Muscle layer of duodenum (tissue), 2 donors: ENCODE results near the gene TRAPPC2.

Experiments
- H3K27ac ChIP-seq: one replicate; pipeline ENCODE4 v1.7.0; 2013; ENCODE audit warnings: mild to moderate bottlenecking, low read length
- H3K27me3 ChIP-seq: one replicate; pipeline ENCODE4 v1.7.0; 2013; ENCODE audit warnings: low read depth, mild to moderate bottlenecking, control low read depth, low read length
- H3K36me3 ChIP-seq, 2 donors: one replicate each; pipeline ENCODE4 v1.7.0; 2013; ENCODE audit warnings: low read length in 2 of 2, control low read depth in 1 of 2, mild to moderate bottlenecking in 1 of 2; ENCODE audit not compliant: insufficient read depth in 2 of 2, control insufficient read depth in 1 of 2
- H3K4me1 ChIP-seq, 2 donors: one replicate each; pipeline ENCODE4 v1.7.0; 2013; ENCODE audit warnings: low read length in 2 of 2, mild to moderate bottlenecking in 2 of 2, control low read depth in 1 of 2, moderate library complexity in 1 of 2; ENCODE audit not compliant: insufficient read depth in 2 of 2, control insufficient read depth in 1 of 2
- H3K4me3 ChIP-seq, 2 donors: one replicate each; pipeline ENCODE4 v1.7.0; 2013; ENCODE audit warnings: low read length in 2 of 2, low read depth in 1 of 2, mild to moderate bottlenecking in 1 of 2
- H3K9me3 ChIP-seq, 2 donors: one replicate each; pipeline ENCODE4 v1.7.0; 2013; ENCODE audit warnings: low read length in 2 of 2, control low read depth in 1 of 2, mild to moderate bottlenecking in 1 of 2; ENCODE audit not compliant: control insufficient read depth in 1 of 2
- donor health status: healthy.

The TRAPPC2 gene

DNA sequence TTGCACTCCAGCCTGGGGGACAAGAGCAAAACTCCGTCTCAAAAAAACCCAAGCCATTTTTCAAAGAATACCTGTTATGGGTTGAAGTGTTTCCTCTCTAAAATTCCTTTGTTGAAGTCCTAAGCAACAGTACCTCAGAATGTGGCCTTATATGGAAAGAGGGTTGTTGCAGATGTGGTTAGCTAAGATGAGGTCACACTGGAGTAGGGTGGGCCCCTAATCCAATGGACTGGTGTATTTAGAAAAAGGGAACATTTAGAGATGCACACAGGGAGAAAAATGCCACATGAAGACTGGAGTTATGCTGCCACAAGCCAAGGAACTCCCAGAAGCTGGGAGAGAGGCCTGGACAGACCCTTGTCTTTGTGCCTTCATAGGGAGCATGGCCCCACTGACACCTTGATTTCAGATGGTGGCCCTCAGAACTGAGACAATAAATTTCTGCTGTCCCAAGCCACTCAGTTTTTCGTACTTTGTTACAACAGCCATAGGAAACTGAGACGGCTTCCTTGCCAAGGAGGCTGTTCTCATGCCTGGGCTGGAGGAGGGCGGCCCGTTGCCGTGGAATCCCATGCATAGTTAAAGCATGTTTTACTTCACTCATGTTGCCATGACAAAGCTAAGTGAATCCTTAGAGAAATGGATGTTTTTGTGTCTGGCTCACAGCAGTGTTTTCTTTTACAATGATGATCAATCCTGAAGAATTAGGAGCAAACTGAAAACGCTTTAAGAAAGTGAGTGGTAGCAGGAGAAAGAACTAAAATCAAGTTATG lies 16.5 kb downstream of the TRAPPC2 start:
- H3K27me3 ChIP-seq: no peaks in the 10 kb centered on the region
- H3K36me3 ChIP-seq: no peaks in the 10 kb centered on the region
- peak overlapping the region; percentile 25 for H3K27ac ChIP-seq

DNA sequence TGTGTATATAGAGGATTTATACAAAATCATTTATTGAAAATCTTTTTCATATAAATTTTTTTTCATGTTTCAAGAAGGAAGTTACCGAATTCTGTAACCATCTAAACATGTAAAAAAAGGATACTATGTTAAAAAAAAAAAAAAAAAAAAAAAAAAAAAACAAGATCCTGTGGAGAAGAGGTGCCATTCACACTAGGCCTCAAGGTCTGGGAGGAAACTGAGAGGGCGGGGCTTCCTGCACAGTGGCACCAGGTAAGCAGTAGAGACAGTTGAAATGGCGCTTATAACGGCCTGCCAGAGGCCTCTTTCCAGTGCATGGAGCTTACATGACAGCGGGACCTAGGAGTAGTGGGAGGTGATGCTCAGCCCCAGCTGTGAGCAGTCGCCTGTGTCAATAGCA lies 17.5 kb downstream of the TRAPPC2 start:
- H3K27me3 ChIP-seq: no peaks in the 10 kb centered on the region
- H3K36me3 ChIP-seq: peaks cover 0 to 1% of the 10 kb centered on the region in 2 donors
- H3K27ac ChIP-seq: no peak overlapping the region
- H3K4me3 ChIP-seq: no peak overlapping the region
- H3K4me1 ChIP-seq: peaks cover 0 to 13% of the 10 kb centered on the region in 2 donors
- H3K9me3 ChIP-seq: no peaks in the 10 kb centered on the region

More for the DNA sequence above, 16.5 kb downstream of the TRAPPC2 start:
- H3K9me3 ChIP-seq: no peaks in the 10 kb centered on the region
- H3K4me3 ChIP-seq: no peak overlapping the region
- peaks cover 0 to 11% of the 10 kb centered on the region in 2 donors for H3K4me1 ChIP-seq

DNA sequence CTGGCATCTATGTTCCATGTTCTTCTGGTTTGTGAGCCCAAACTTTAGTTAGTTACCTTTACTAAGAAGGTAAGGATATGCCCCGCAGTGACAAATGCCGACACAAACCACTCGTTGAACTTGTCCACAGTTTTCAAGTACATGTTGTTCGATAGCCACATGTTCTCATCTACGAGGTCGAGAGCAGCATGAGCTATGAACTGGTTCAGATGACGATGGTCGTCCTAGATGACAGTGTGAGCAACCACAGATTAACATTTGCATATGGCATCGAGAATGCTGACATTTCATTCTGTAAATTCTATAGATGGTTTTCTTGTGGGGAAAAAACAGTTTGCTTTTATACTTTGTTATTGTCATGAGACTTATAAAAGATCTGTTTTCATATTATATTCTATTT lies 18.0 kb downstream of the TRAPPC2 start:
- no peak overlapping the region for H3K27ac ChIP-seq

DNA sequence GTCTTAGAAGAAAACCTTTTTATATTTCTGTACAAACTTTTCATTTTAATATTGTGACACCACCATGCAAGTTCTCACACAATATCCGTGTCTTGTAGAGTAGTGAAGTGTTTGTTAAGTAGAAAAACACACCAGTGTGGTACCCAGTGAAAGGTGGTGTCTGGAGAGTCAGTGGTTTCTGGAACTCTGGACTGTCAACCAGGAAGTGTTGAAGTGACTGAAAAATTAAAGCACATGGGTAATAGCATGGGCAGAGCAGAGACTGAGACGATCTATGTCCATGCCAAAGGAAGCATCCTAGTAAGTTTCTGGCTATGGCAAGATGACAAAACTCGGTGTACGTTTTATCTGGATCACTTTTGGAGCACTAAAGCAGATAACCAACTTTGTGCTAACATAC lies 23.3 kb downstream of the TRAPPC2 start:
- H3K27me3 ChIP-seq: no peaks in the 10 kb centered on the region
- no peak overlapping the region for H3K27ac ChIP-seq
- H3K9me3 ChIP-seq: no peaks in the 10 kb centered on the region
- H3K4me1 ChIP-seq: peaks cover 0 to 5% of the 10 kb centered on the region in 2 donors
- H3K36me3 ChIP-seq: peaks cover 4 to 7% of the 10 kb centered on the region in 2 donors
- H3K4me3 ChIP-seq: no peak overlapping the region

More for the DNA sequence above, 18.0 kb downstream of the TRAPPC2 start:
- H3K27me3 ChIP-seq: no peaks in the 10 kb centered on the region
- peaks cover 0 to 6% of the 10 kb centered on the region in 2 donors for H3K36me3 ChIP-seq
- no peak overlapping the region for H3K4me3 ChIP-seq
- H3K9me3 ChIP-seq: no peaks in the 10 kb centered on the region
- H3K4me1 ChIP-seq: peaks cover 0 to 16% of the 10 kb centered on the region in 2 donors

DNA sequence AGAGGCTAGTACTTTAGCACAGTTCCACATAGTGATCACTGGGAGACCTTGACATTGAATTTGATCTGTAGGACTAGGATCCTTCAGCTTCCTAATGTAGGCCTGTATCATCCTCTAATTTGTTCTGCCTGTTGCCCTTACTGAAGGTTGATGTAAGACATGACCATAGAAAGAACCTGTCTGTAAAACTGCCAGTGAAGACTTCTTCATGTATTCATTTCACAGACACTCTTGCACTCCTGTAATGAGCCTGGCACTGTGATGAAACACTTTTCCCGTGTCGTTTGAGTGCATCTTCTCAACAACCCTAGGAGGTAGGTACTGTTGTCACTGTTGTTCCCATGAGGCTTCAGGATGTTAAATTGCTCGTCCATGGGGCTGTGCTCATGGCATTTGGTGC lies 30.8 kb downstream of the TRAPPC2 start:
- H3K4me3 ChIP-seq: no peak overlapping the region
- no peak overlapping the region for H3K27ac ChIP-seq

DNA sequence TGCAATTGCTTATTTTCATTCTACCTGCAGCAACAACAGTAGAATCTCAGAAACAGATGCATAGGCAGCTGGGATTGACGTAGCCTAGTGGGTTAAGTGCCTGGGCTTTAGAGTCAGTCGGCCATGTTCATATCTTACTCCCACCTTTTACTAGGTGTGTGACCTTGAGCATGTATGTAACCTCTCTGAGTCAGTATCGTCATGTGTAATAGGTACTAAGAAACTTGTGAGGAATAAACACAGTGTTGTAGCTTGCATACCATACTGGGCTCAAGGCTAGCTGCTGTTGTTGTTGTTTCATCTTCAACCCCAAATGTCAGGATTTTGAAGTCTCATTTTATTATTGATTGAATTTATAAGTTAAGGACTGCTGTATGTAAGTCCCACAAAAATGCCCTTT lies 31.3 kb downstream of the TRAPPC2 start:
- no peaks in the 10 kb centered on the region for H3K36me3 ChIP-seq
- H3K4me1 ChIP-seq: peaks cover 9 to 24% of the 10 kb centered on the region in 2 donors
- no peaks in the 10 kb centered on the region for H3K27me3 ChIP-seq
- H3K9me3 ChIP-seq: no peaks in the 10 kb centered on the region
- no peak overlapping the region for H3K27ac ChIP-seq
- no peak overlapping the region for H3K4me3 ChIP-seq

More for the DNA sequence above, 30.8 kb downstream of the TRAPPC2 start:
- Histone ChIP-seq H3K36me3 (no peaks in the 10 kb centered on the region), H3K9me3 (no peaks in the 10 kb centered on the region), H3K4me1 (peaks cover 9 to 20% of the 10 kb centered on the region in 2 donors), H3K27me3 (no peaks in the 10 kb centered on the region)

DNA sequence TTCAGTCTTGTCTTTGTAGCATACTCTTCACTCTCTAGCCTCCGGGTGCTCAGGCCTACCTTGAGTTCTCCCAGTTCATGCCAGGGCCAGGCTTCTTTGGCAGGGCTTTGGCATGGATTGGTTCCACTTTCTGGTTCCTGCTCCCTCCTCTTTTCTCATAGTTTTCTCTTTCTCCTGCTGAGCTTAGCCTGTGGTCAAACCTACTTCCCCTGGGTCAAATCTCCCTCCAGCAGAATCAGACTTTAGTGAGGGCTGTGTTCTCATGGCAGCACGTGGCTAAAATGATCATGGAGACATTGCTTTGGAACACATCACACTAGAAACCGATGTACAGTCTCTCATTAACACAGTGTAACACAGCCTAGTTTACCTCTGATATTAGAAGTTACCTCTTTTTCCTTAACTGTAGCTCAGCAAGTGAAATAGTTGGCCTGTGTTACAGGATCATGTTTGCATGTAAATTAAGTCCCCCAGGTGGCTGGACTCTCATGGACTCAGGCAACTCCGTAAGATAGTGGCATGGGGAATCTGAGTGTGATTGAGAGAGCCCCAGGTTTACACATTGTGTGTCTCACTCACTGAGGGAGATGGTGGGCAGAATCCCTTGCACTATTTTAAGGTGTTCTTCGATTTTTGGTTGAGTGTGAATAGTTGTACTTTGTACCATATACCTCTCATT lies 32.2 kb downstream of the TRAPPC2 start:
- Histone ChIP-seq H3K4me3 (no peak overlapping the region), H3K27ac (no peak overlapping the region), H3K9me3 (no peaks in the 10 kb centered on the region), H3K27me3 (no peaks in the 10 kb centered on the region), H3K4me1 (peaks cover 9 to 33% of the 10 kb centered on the region in 2 donors), H3K36me3 (no peaks in the 10 kb centered on the region)

DNA sequence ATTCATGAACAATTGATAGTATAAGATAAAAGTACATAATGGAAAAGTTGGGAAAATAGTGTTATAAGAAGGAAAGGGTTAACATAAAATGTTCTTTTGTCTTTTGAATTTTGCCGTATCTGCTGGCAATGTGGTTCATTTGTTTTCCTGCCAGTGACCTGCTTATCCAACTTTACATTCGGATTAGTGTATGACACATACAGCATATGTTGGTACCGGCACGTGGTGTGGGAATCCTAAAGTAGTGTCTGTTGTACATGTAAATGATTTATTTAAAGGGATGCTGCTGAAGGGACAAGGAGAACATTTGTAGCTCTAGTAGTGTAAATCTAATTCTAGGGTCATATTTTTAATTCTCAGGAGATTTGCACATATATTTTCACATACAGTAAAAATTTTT lies 34.0 kb downstream of the TRAPPC2 start:
- H3K36me3 ChIP-seq: no peaks in the 10 kb centered on the region
- H3K4me1 ChIP-seq: peaks cover 9 to 35% of the 10 kb centered on the region in 2 donors
- no peaks in the 10 kb centered on the region for H3K27me3 ChIP-seq
- H3K9me3 ChIP-seq: no peaks in the 10 kb centered on the region
- no peak overlapping the region for H3K27ac ChIP-seq
- no peak overlapping the region for H3K4me3 ChIP-seq

DNA sequence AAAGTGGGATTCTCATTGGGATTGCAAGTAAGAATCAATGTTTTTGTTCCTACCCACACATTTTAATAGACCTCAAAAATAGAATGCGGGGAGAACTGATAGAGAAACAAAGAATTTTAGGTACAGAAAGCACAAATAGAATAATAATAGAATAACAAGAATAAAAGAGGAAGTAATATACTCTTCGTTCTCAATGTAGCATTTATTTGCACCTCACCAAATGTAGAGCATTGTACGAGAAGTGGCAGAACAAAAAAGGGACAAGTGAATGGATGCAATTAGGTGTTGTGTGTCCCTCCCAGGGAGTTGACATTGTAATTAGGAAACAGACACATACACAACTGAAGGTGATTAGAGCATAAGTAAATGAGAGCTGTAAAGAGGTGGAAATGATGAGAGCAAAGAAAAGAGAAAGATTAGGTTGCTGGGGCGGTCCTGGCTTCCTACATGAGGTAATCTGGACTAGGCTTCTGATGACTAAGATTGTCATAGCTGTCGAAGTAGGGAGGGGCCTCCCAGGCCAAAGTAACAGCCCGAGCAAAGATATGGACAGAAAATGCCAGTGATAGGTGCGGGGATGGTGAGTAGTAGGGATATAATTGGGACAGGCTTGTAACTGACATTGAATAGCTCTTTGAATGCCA lies 35.1 kb downstream of the TRAPPC2 start:
- Histone ChIP-seq H3K36me3 (no peaks in the 10 kb centered on the region), H3K4me3 (no peak overlapping the region), H3K27ac (no peak overlapping the region), H3K9me3 (no peaks in the 10 kb centered on the region), H3K27me3 (no peaks in the 10 kb centered on the region), H3K4me1 (peaks cover 11 to 40% of the 10 kb centered on the region in 2 donors)

DNA sequence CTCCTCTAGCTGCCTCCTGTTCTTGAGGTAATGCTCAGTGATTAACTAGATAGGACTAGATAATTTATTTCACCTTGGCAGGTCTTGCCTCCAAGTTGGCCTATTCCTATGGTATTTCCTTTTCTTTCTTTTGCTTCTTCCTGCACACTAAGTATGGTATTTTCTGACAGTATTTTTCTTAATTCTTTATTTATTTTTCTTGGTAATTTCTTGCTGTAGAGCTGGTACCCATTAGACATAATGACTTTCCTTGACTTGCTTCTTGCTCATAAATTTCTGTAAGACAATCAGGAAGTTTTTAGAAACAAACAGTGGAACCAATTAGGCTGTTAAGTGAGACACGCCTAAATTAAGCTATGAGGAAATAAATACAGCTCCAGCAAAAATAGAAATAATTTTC lies 36.0 kb downstream of the TRAPPC2 start:
- H3K9me3 ChIP-seq: no peaks in the 10 kb centered on the region
- no peak overlapping the region for H3K4me3 ChIP-seq
- H3K27ac ChIP-seq: peak overlapping the region; percentile 58
- H3K36me3 ChIP-seq: no peaks in the 10 kb centered on the region
- peaks cover 15 to 44% of the 10 kb centered on the region in 2 donors for H3K4me1 ChIP-seq
- no peaks in the 10 kb centered on the region for H3K27me3 ChIP-seq

DNA sequence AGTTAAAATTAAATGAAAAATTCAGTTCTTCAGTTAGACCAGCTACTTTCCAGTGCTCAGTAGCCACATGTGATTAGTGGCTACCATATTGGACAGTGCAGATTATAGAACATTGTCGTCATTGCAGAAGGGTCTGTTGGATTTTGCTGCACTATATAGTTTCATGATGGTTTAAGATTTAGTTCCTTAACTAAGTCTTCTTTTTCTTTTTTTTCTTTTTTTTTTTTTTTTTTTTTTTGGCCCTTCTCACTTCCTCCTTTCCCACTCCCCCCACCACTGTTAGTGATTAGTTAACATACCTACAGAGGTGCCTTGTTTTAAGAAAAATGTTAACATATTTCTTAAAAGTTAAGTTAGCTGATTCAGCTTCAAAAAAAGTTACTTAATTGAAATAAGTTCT lies 36.4 kb downstream of the TRAPPC2 start:
- H3K4me1 ChIP-seq: peaks cover 15 to 43% of the 10 kb centered on the region in 2 donors
- H3K36me3 ChIP-seq: no peaks in the 10 kb centered on the region
- no peaks in the 10 kb centered on the region for H3K9me3 ChIP-seq
- H3K4me3 ChIP-seq: no peak overlapping the region
- no peaks in the 10 kb centered on the region for H3K27me3 ChIP-seq
- H3K27ac ChIP-seq: no peak overlapping the region
